HG03520 (cell line): ENCODE measurements around the gene PPP6R3.

Experiments used
- ATAC-seq: cut with Tn5 transposase; IDR thresholded peaks from one replicate; pipeline ENCODE4 v1.9.1; 2021; ENCODE audit warnings: mild to moderate bottlenecking, moderate library complexity; ENCODE audit not compliant: unreplicated experiment

The PPP6R3 gene

GRCh38 chr11:68661697-68662603 lies 201.4 kb downstream of the PPP6R3 start:
- no peak for ATAC-seq

GRCh38 chr11:68663482-68664010 lies 203.0 kb downstream of the PPP6R3 start:
- ATAC-seq = no peak

- no peak for ATAC-seq
Measured at GRCh38 chr11:68664141-68664540, 203.6 kb downstream of the PPP6R3 start.

GRCh38 chr11:68664906-68665305 lies 204.4 kb downstream of the PPP6R3 start:
- ATAC-seq = no peak
